Smooth muscle cell (in vitro differentiated cells): ENCODE data around the gene DENND1C. TPM values are rescaled to one million over a fixed set of nuclear protein-coding genes. Genes with fewer than 3 reads are reported as not detected.

ENCODE experiments used
- DNase-seq: peaks from one replicate; lab custom pipeline; 2025; ENCODE audit not compliant: unreplicated experiment; lab: John Stamatoyannopoulos, UW
- H2AFZ ChIP-seq: fragments of 200-600 bp; sonication (generic); 2 replicates; pipeline ENCODE4 v1.6.0; 2016; ENCODE audit warnings: antibody characterized with exemption, low read depth, mild to moderate bottlenecking
- H3F3A ChIP-seq: fragments of 200-600 bp; sonication (generic); 2 replicates; pipeline ENCODE4 v1.6.0; 2017; ENCODE audit warnings: antibody characterized with exemption, low read depth
- H3K27ac ChIP-seq: fragments of 200-600 bp; sonication (generic); 2 replicates; pipeline ENCODE4 v1.5.1; 2016; ENCODE audit warnings: low read depth, mild to moderate bottlenecking
- H3K27me3 ChIP-seq: fragments of 200-600 bp; sonication (generic); 2 replicates; pipeline ENCODE4 v1.6.1; 2016; ENCODE audit warnings: low read depth, mild to moderate bottlenecking
- H3K36me3 ChIP-seq: fragments of 200-600 bp; sonication (generic); 2 replicates; pipeline ENCODE4 v1.5.1; 2016; ENCODE audit warnings: low read depth
- H3K4me1 ChIP-seq: fragments of 200-600 bp; sonication (generic); 2 replicates; pipeline ENCODE4 v1.5.1; 2016; ENCODE audit warnings: low read depth
- H3K4me2 ChIP-seq: fragments of 200-600 bp; sonication (generic); 2 replicates; pipeline ENCODE4 v1.6.0; 2016; ENCODE audit warnings: mild to moderate bottlenecking
- H3K4me3 ChIP-seq: fragments of 200-600 bp; sonication (generic); 2 replicates; pipeline ENCODE4 v1.5.1; 2016; ENCODE audit warnings: mild to moderate bottlenecking
- H3K79me2 ChIP-seq: fragments of 200-600 bp; sonication (generic); 2 replicates; pipeline ENCODE4 v1.6.0; 2016; ENCODE audit warnings: low read depth, mild to moderate bottlenecking
- H3K9ac ChIP-seq: fragments of 200-600 bp; sonication (generic); 2 replicates; pipeline ENCODE4 v1.6.0; 2016; ENCODE audit warnings: low read depth
- H3K9me3 ChIP-seq: fragments of 200-600 bp; sonication (generic); replicated peaks from 2 replicates; pipeline ENCODE4 v1.5.1; 2016; ENCODE audit warnings: low read depth
- H4K20me1 ChIP-seq: fragments of 200-600 bp; sonication (generic); 2 replicates; pipeline ENCODE4 v1.6.0; 2016; ENCODE audit warnings: low read depth
- WGBS: methylation state at CpG from one replicate; pipeline ENCODE4 v1.1.7; 2016; ENCODE audit warnings: low lambda C conversion rate; 5-methylcytosine and 5-hydroxymethylcytosine counted together
- polyA plus RNA-seq: library from polyadenylated mRNA; unstranded; fragments of >200 nt; fragmentation: Nextera tagmentation; extraction: Ambion mirVana; gene quantifications from 2 replicates; pipeline ENCODE4 v1.2.1, GENCODE V29; 2016
- total RNA-seq: library from RNA; depleted of rRNA; stranded (reverse); fragments of >200 nt; gene quantifications from 2 replicates; pipeline ENCODE4 v1.2.3, GENCODE V29; 2014
- TF ChIP-seq, protein P1 (sequence below): fragments of 200-600 bp; sonication (generic); IDR thresholded peaks from 2 replicates; pipeline ENCODE4 v1.5.1; 2017; ENCODE audit warnings: borderline replicate concordance, mild to moderate bottlenecking, antibody characterized with exemption; ENCODE audit not compliant: insufficient read depth, poor library complexity, severe bottlenecking

DENND1C gene
- total and polyA plus RNA-seq, 2 experiments from 2014 or later = 0.67 TPM; not detected in 1

DNA sequence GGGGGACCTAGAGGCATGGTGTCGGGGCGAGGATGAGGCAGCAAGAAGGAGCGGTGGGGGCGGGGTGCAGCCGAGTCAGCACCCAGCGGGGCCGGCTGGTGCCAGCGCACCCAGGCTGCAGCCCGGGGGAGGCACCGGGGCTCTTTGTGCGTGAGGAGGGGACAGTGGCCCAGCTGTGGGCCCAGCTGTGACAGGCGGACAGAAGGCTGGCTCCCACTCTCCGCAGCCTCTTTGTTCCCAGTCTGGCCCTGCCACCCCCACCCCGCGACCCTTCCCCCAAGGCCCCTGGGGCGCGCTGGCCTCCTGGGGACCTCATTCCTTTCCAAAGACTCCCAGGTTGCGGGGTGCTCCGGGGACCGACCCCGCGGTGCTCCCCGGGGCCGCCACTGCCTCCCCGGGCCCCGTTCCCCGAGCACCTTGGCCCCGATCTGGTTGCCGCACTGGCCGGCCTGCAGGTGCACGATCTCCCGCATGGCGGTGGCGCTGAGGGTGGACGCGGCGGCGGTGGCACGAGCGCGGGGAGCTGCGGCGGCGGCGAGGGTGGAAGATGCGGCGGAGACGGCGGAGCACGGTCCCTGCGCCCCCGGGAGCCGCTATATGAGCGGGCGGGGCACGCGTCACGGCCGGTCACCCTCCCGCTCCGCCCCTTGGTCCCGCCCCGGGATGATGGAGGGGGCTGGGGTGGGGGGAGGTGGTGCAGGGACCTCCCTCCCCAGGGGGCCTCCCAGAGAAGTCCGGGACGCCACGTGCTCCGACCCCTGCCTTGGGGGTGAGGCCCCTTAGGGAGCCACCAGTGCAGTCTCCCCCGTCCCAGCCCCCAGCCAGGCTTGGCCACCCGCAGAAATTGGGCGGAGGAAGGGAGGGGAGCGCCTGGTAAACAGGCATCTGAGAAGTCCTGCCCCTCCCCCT, 20.4 kb upstream of the DENND1C start, which contains the start of gene TUBB4A:
TUBB4A (minus strand) TSS at position 570 of the 909 bp plus-strand sequence; CDS start at position 473, 97 bp downstream.
- no peaks in the 10 kb centered on the region for H3F3A ChIP-seq
- 5% methylated on average over 53 of the region's 71 CpGs for WGBS
- H3K9me3 ChIP-seq = no peaks in the 10 kb centered on the region
- H2AFZ ChIP-seq = no peak within 1 kb of the TSS
- H3K27ac ChIP-seq = no peak within 1 kb of the TSS
- H3K9ac ChIP-seq = no peak within 1 kb of the TSS
- peak within 1 kb of the TSS; percentile 43 for H3K4me3 ChIP-seq
- H3K36me3 ChIP-seq = no peaks in the 10 kb centered on the region
- H4K20me1 ChIP-seq = no peaks in the 10 kb centered on the region
- DNase-seq = no peak
- peak within 1 kb of the TSS; percentile 79 for H3K4me2 ChIP-seq
- H3K27me3 ChIP-seq = peaks cover 49% of the 10 kb centered on the region
- peaks cover 7% of the 10 kb centered on the region for H3K4me1 ChIP-seq
- TF ChIP-seq, protein P1, sequence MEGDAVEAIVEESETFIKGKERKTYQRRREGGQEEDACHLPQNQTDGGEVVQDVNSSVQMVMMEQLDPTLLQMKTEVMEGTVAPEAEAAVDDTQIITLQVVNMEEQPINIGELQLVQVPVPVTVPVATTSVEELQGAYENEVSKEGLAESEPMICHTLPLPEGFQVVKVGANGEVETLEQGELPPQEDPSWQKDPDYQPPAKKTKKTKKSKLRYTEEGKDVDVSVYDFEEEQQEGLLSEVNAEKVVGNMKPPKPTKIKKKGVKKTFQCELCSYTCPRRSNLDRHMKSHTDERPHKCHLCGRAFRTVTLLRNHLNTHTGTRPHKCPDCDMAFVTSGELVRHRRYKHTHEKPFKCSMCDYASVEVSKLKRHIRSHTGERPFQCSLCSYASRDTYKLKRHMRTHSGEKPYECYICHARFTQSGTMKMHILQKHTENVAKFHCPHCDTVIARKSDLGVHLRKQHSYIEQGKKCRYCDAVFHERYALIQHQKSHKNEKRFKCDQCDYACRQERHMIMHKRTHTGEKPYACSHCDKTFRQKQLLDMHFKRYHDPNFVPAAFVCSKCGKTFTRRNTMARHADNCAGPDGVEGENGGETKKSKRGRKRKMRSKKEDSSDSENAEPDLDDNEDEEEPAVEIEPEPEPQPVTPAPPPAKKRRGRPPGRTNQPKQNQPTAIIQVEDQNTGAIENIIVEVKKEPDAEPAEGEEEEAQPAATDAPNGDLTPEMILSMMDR = no peak
- no peaks in the 10 kb centered on the region for H3K79me2 ChIP-seq

DNA sequence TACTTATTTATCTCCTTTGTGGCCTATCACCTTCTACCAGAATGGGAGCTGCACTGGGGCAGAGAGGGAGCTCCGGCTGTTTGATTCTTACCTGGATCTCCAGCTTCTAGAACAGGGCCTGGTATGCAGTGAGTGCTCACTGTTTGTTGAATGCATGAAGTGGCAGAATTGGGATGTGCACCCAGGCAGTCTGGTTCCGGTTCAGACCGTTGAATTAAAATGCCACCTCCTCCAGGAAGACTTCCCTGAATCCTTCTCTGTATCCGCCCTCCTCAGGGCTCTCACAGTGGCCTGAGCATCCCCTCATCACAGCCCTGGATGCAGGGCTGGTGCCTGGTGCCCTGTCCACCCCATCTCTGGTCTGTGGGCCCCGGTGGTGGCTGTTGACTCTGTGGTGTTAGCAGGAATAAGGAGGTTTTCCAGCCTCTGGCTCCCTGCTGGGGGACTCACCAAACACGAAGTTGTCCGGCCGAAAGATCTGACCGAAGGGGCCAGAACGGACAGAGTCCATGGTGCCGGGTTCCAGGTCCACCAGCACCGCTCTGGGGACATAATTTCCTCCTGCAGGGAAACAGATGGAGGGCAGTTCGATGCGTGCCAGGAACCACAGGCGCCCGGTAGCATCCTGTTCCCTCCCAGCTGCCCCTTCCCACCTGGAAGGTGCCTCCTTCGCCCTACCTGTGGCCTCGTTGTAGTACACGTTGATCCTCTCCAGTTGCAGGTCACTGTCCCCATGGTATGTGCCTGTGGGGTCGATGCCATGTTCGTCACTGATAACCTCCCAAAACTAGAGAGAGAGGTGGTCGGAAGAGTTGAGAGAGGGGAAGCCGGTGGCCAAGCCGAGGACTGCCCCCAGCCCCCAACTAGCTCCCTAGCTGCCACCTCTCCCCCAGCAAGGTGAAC, 19.5 kb upstream of the DENND1C start:
- no peaks in the 10 kb centered on the region for H3K9me3 ChIP-seq
- no peak overlapping the region for H3K4me2 ChIP-seq
- no peaks in the 10 kb centered on the region for H3K36me3 ChIP-seq
- H3K4me3 ChIP-seq = no peak overlapping the region
- H3K79me2 ChIP-seq = no peaks in the 10 kb centered on the region
- H3K9ac ChIP-seq = no peak overlapping the region
- no peak overlapping the region for H2AFZ ChIP-seq
- no peak overlapping the region for H3K27ac ChIP-seq
- H3K4me1 ChIP-seq = peaks cover 7% of the 10 kb centered on the region
- no peak for DNase-seq
- 69% methylated on average over 22 of the region's 24 CpGs for WGBS
- peaks cover 49% of the 10 kb centered on the region for H3K27me3 ChIP-seq
- no peaks in the 10 kb centered on the region for H4K20me1 ChIP-seq
- no peaks in the 10 kb centered on the region for H3F3A ChIP-seq
- TF ChIP-seq, protein P1 = no peak

DNA sequence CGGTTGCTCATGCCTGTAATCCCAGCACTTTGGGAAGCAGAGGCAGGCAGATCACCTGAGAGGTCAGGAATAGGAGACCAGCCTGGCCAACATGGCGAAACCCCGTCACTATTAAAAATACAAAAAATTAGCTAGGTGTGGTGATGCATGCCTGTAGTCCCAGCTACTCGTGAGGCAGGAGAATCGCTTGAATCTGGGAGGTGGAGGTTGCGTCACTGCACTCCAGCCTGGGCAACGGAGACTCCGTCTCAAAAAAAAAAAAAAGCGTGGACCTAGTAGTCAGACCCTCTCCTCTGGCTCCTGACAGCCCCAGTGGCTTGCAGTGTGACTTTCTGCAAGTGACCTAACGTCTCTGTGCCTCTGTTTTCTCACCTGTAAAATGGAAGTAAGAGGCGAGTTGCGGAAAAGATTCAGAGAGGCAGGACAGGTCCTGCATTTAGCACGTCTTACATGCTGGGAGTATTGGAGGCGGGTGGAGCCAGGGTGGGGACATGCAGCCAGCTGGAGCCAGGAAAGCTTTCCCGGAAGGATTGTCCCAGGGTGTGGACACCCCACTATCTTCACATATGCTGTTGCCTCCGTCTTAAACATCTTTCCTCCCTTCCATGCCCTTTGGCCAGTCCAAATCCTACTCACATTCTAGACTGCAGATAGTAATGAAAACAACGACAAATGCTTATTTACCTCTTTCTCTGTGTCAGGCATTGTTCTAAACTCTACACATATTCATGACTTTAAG, 17.6 kb upstream of the DENND1C start:
- TF ChIP-seq, protein P1 = no peak

More for the DNA sequence above, 17.6 kb upstream of the DENND1C start:
- H3K4me2 ChIP-seq = no peak overlapping the region
- peaks cover 7% of the 10 kb centered on the region for H3K4me1 ChIP-seq
- H3K27me3 ChIP-seq = peaks cover 49% of the 10 kb centered on the region
- H2AFZ ChIP-seq = no peak overlapping the region
- H3K4me3 ChIP-seq = no peak overlapping the region
- no peak overlapping the region for H3K9ac ChIP-seq
- no peaks in the 10 kb centered on the region for H3K36me3 ChIP-seq
- 84% methylated on average over 17 of the region's 17 CpGs for WGBS
- H4K20me1 ChIP-seq = no peaks in the 10 kb centered on the region
- H3K79me2 ChIP-seq = no peaks in the 10 kb centered on the region
- DNase-seq = no peak
- no peaks in the 10 kb centered on the region for H3F3A ChIP-seq
- no peak overlapping the region for H3K27ac ChIP-seq
- no peaks in the 10 kb centered on the region for H3K9me3 ChIP-seq
